Left ventricle myocardium inferior (tissue), 1 donor: ENCODE measurements around the gene IGSF21. TPM values are rescaled to one million over a fixed set of nuclear protein-coding genes. Genes with fewer than 3 reads are reported as not detected.

Source experiments
- DNase-seq: peaks from one replicate; pipeline ENCODE4 v3.0.0-alpha.2; 2020
- H3K27ac ChIP-seq: fragments of 200-600 bp; replicated peaks from 2 replicates; pipeline ENCODE4 v1.8.0; 2021
- H3K27me3 ChIP-seq: fragments of 200-600 bp; 2 replicates; pipeline ENCODE4 v1.8.0; 2021; ENCODE audit warnings: low read depth
- H3K36me3 ChIP-seq: fragments of 200-600 bp; 2 replicates; pipeline ENCODE4 v1.8.0; 2021
- H3K4me1 ChIP-seq: fragments of 200-600 bp; 2 replicates; pipeline ENCODE4 v1.8.0; 2021
- H3K4me3 ChIP-seq: fragments of 200-600 bp; 2 replicates; pipeline ENCODE4 v1.8.0; 2021; ENCODE audit warnings: mild to moderate bottlenecking, moderate library complexity
- H3K9me3 ChIP-seq: fragments of 200-600 bp; replicated peaks from 2 replicates; pipeline ENCODE4 v1.8.0; 2021
- CTCF ChIP-seq: fragments of 200-600 bp; IDR thresholded peaks from 2 replicates; pipeline ENCODE4 v1.8.0; 2021; ENCODE audit warnings: antibody characterized with exemption, mild to moderate bottlenecking, borderline replicate concordance
- intact Hi-C: fragments of 100-400 bp; cut with micrococcal nuclease; formaldehyde crosslinking; loops from one replicate; pipeline ENCODE4 v1.11.0; 2022
- total RNA-seq: library from RNA; stranded (reverse); fragmentation: NEBNext Ultra II Directional; extraction: Animal tissue kit (Norgen Biotek cat#: 25700); gene quantifications from one replicate; pipeline ENCODE4 v1.2.1, GENCODE V29; 2021
- donor health status: DM: no; HTN: yes; CAD: no; lungs with severe emphysema.

Gene IGSF21
- total RNA-seq, 1 donor from 2014 or later, result 0.47 TPM

GRCh38 chr1:18290740-18291412 lies 183.3 kb downstream of the IGSF21 start:
- no peaks in the 10 kb centered on the region for H3K9me3 ChIP-seq
- H3K4me1 ChIP-seq, result no peaks in the 10 kb centered on the region
- no peak for TF ChIP-seq CTCF
- no peaks in the 10 kb centered on the region for H3K36me3 ChIP-seq
- H3K27me3 ChIP-seq, result peaks cover 98% of the 10 kb centered on the region
- intact Hi-C loops, result no loop called here
- H3K4me3 ChIP-seq, result no peak overlapping the region
- H3K27ac ChIP-seq, result no peak overlapping the region
- no peak for DNase-seq

GRCh38 chr1:18292531-18292930 lies 184.9 kb downstream of the IGSF21 start:
- Histone ChIP-seq H3K27ac (no peak overlapping the region), H3K27me3 (peaks cover 100% of the 10 kb centered on the region), H3K9me3 (no peaks in the 10 kb centered on the region), H3K4me3 (no peak overlapping the region), H3K4me1 (no peaks in the 10 kb centered on the region), H3K36me3 (no peaks in the 10 kb centered on the region)
- DNase-seq, result no peak
- TF ChIP-seq CTCF, result no peak
- intact Hi-C loops, result no loop called here

GRCh38 chr1:18293291-18293690 lies 185.7 kb downstream of the IGSF21 start:
- peaks cover 100% of the 10 kb centered on the region for H3K27me3 ChIP-seq
- H3K9me3 ChIP-seq, result no peaks in the 10 kb centered on the region
- DNase-seq, result no peak
- H3K4me1 ChIP-seq, result no peaks in the 10 kb centered on the region
- no peaks in the 10 kb centered on the region for H3K36me3 ChIP-seq
- H3K4me3 ChIP-seq, result no peak overlapping the region
- intact Hi-C loops, result no loop called here
- no peak for TF ChIP-seq CTCF
- H3K27ac ChIP-seq, result no peak overlapping the region

GRCh38 chr1:18294437-18295176 lies 187.0 kb downstream of the IGSF21 start:
- DNase-seq, result no peak
- no peak for TF ChIP-seq CTCF
- no peak overlapping the region for H3K27ac ChIP-seq
- H3K4me3 ChIP-seq, result no peak overlapping the region
- H3K9me3 ChIP-seq, result no peaks in the 10 kb centered on the region
- no peaks in the 10 kb centered on the region for H3K4me1 ChIP-seq
- H3K27me3 ChIP-seq, result peaks cover 100% of the 10 kb centered on the region
- intact Hi-C loops, result no loop called here
- no peaks in the 10 kb centered on the region for H3K36me3 ChIP-seq

GRCh38 chr1:18297896-18298648 lies 190.5 kb downstream of the IGSF21 start:
- Histone ChIP-seq H3K27ac (no peak overlapping the region), H3K27me3 (peaks cover 100% of the 10 kb centered on the region), H3K36me3 (no peaks in the 10 kb centered on the region), H3K4me3 (no peak overlapping the region), H3K9me3 (no peaks in the 10 kb centered on the region), H3K4me1 (no peaks in the 10 kb centered on the region)
- no peak for DNase-seq
- no peak for TF ChIP-seq CTCF
- intact Hi-C loops, result no loop called here
